HepG2 (cell line): Measurements from ENCODE around the gene SUSD4. TPM values are rescaled to one million over a fixed set of nuclear protein-coding genes. Genes with fewer than 3 reads are reported as not detected.

ENCODE experiments used
- ATAC-seq: fragments of 200-7000 bp; cut with Tn5 transposase; 3 replicates; pipeline ENCODE4 v1.9.1; 2020; ENCODE audit warnings: mild to moderate bottlenecking, moderate library complexity
- BruUV-seq: library from RNA; stranded (reverse); fragments of 400-500 nt; replicated peaks from 2 replicates; lab custom pipeline; 2021; lab: Mats Ljungman, UMichigan
- CTCF ChIA-PET: fragments of 300-600 bp; formaldehyde crosslinking; extraction: SDS; loops from one replicate; lab custom pipeline; 2021; ENCODE audit warnings: low total read pairs, inconsistent platforms, low intra/inter-chr PET ratio; lab: Yijun Ruan, JAX
- POLR2A ChIA-PET: fragments of 350-600 bp; sonication (Branson Sonifier 250); formaldehyde crosslinking; loops from one replicate; lab custom pipeline; 2020; ENCODE audit warnings: antibody characterized with exemption, inconsistent platforms; lab: Yijun Ruan, JAX
- DNase-seq: peaks from one replicate; pipeline ENCODE4 v3.0.0-alpha.2; 2015; ENCODE audit warnings: low spot score
- FAIRE-seq: peaks from 3 replicates; lab custom pipeline; 2011; peaks lifted over from hg19 to GRCh38; lab: Jason Lieb, UNC
- H2AFZ ChIP-seq: one replicate; pipeline ENCODE4 v1.6.1; 2011; ENCODE audit warnings: low read length, inconsistent platforms
- H3K27ac ChIP-seq: fragments of 300-600 bp; 3 replicates; pipeline ENCODE4 v1.8.0; 2011; ENCODE audit warnings: mixed run types, mild to moderate bottlenecking, mixed read lengths, low read length, inconsistent platforms; ENCODE audit not compliant: insufficient read depth; ENCODE audit errors: extremely low read length
- H3K27me3 ChIP-seq, 2 experiments: fragments of 200-600 bp in 1 of 2; 2 replicates in 1 of 2; 3 replicates in 1 of 2; pipeline versions ENCODE4 v1.6.0 to v1.8.0; 2011; ENCODE audit warnings: low read length in 2 of 2, mild to moderate bottlenecking in 2 of 2, moderate library complexity in 2 of 2, inconsistent platforms in 1 of 2; ENCODE audit not compliant: insufficient read depth in 2 of 2, control insufficient read depth in 1 of 2
- H3K36me3 ChIP-seq, 2 experiments: fragments of 200-600 bp in 1 of 2; replicated peaks in 1 of 2; 2 replicates in 1 of 2; 3 replicates in 1 of 2; pipeline versions ENCODE4 v1.5.1 to v1.8.0; 2011; ENCODE audit warnings: low read length in 2 of 2, inconsistent platforms in 1 of 2; ENCODE audit not compliant: insufficient read depth in 2 of 2, control insufficient read depth in 1 of 2
- H3K4me1 ChIP-seq: 2 replicates; pipeline ENCODE4 v1.5.1; 2012; ENCODE audit warnings: low read length, inconsistent platforms; ENCODE audit not compliant: insufficient read depth
- H3K4me2 ChIP-seq: 2 replicates; pipeline ENCODE4 v1.6.0; 2011; ENCODE audit warnings: low read depth, low read length, inconsistent platforms
- H3K4me3 ChIP-seq, 3 experiments: fragments of 200-600 bp in 1 of 3; sonication (generic), shearing (Covaris generic) in 1 of 3; replicated peaks in 1 of 3; 2 replicates each; pipeline ENCODE4 v1.5.1; 2011 to 2016; ENCODE audit warnings: low read length in 3 of 3, inconsistent platforms in 2 of 3, low read depth in 2 of 3, mild to moderate bottlenecking in 2 of 3, control low read depth in 1 of 3, mixed read lengths in 1 of 3; ENCODE audit not compliant: insufficient read depth in 1 of 3
- H3K79me2 ChIP-seq: one replicate; pipeline ENCODE4 v1.6.1; 2011; ENCODE audit warnings: low read length, inconsistent platforms; ENCODE audit not compliant: insufficient read depth
- H3K9ac ChIP-seq: 2 replicates; pipeline ENCODE4 v1.6.0; 2011; ENCODE audit warnings: mild to moderate bottlenecking, low read depth, low read length, inconsistent platforms; ENCODE audit not compliant: insufficient read depth
- H3K9me3 ChIP-seq: 2 replicates; pipeline ENCODE4 v1.5.1; 2012; ENCODE audit warnings: mild to moderate bottlenecking, low read length
- H4K20me1 ChIP-seq: 2 replicates; pipeline ENCODE4 v1.6.0; 2011; ENCODE audit warnings: inconsistent platforms, mild to moderate bottlenecking, low read length, moderate library complexity; ENCODE audit not compliant: insufficient read depth
- GPN1 ChIP-seq: sonication (generic); formaldehyde crosslinking; IDR thresholded peaks from 2 replicates; pipeline ENCODE4 v1.5.1; 2020; ENCODE audit warnings: missing genetic modification reagents, borderline replicate concordance
- HIC2 ChIP-seq: sonication (generic); formaldehyde crosslinking; IDR thresholded peaks from 2 replicates; pipeline ENCODE4 v1.9.0; 2022; ENCODE audit warnings: low read depth, missing genetic modification reagents
- NCOR1 ChIP-seq: fragments of 200-600 bp; sonication (generic); IDR thresholded peaks from 2 replicates; pipeline ENCODE4 v1.7.0; 2017; ENCODE audit warnings: antibody characterized with exemption, low read length, borderline replicate concordance
- NFYB ChIP-seq: sonication (generic); formaldehyde crosslinking; IDR thresholded peaks from 2 replicates; pipeline ENCODE4 v1.4.0; 2020; ENCODE audit warnings: missing genetic modification reagents
- POGZ ChIP-seq: sonication (generic); formaldehyde crosslinking; IDR thresholded peaks from 2 replicates; pipeline ENCODE4 v1.4.0; 2020; ENCODE audit warnings: mild to moderate bottlenecking, missing genetic modification reagents
- POLR2AphosphoS5 ChIP-seq: IDR thresholded peaks from 2 replicates; pipeline ENCODE4 v1.6.1; 2012; ENCODE audit warnings: low read depth, low read length
- ZNF274 ChIP-seq: sonication (generic); formaldehyde crosslinking; IDR thresholded peaks from 2 replicates; pipeline ENCODE4 v1.5.1; 2020; ENCODE audit warnings: mild to moderate bottlenecking, missing genetic modification reagents
- ZNF383 ChIP-seq: sonication (generic); formaldehyde crosslinking; IDR thresholded peaks from 2 replicates; pipeline ENCODE4 v1.4.0; 2020; ENCODE audit warnings: missing genetic modification reagents, mild to moderate bottlenecking, borderline replicate concordance
- ZNF644 ChIP-seq: IDR thresholded peaks from 2 replicates; pipeline ENCODE4 v1.6.1; 2016; ENCODE audit warnings: low read depth
- ZNF772 ChIP-seq: sonication (generic); formaldehyde crosslinking; IDR thresholded peaks from 2 replicates; pipeline ENCODE4 v1.5.0; 2020; ENCODE audit warnings: mild to moderate bottlenecking, missing genetic modification reagents
- ZNF780A ChIP-seq: sonication (generic); formaldehyde crosslinking; IDR thresholded peaks from 2 replicates; pipeline ENCODE4 v1.8.0; 2022; ENCODE audit warnings: mild to moderate bottlenecking, missing genetic modification reagents, moderate library complexity
- ZNF816 ChIP-seq: sonication (generic); formaldehyde crosslinking; IDR thresholded peaks from 2 replicates; pipeline ENCODE4 v1.8.0; 2022; ENCODE audit warnings: missing genetic modification reagents, mild to moderate bottlenecking, borderline replicate concordance
- in situ Hi-C: cut with HindIII; loops from 2 replicates; pipeline ENCODE4 v1.10.0; 2017; ENCODE audit warnings: low pct_unique_long_range_greater_than_20kb; ENCODE audit not compliant: extremely low pct_ligation_motif_present
- intact Hi-C: fragments of 100-400 bp; cut with micrococcal nuclease; formaldehyde crosslinking; loops from one replicate; pipeline ENCODE4 v1.10.0; 2022; ENCODE audit not compliant: unreplicated experiment
- polyA plus RNA-seq, 8 experiments: library from polyadenylated mRNA; depleted of rRNA in 3 of 8; stranded (reverse) in 7 of 8; unstranded in 1 of 8; fragments of >200 nt; fragmentation: Illumina TruSeq in 4 of 8; extraction: Trizol in 4 of 8; gene quantifications; 2 replicates each; pipeline versions ENCODE4 v1.2.1 to v1.2.3, GENCODE V29; 2011 to 2016; ENCODE audit warnings: low read depth in 4 of 8, missing spikeins in 1 of 8, mixed read lengths in 1 of 8; ENCODE audit not compliant: insufficient read depth in 1 of 8
- total RNA-seq, 5 experiments: library from RNA; depleted of rRNA; stranded (reverse); fragments of >200 nt; fragmentation: Illumina TruSeq; extraction: Trizol; gene quantifications; 2 replicates each; pipeline ENCODE4 v1.2.3, GENCODE V29; 2016; ENCODE audit warnings: low read depth in 1 of 5

Gene SUSD4
- total and polyA plus RNA-seq, 2 of the 13 experiments (the other 11 are each of a cell fraction or from before 2014, with no cell fraction given), result not detected

GRCh38 chr1:223411309-223411708, 47.3 kb upstream of the SUSD4 start (continued):
- TF ChIP-seq HIC2 (CRISPR knock-in tag), result no peak
- TF ChIP-seq, all 625 proteins: peak for 0

GRCh38 chr1:223410036-223410435, 46.1 kb upstream of the SUSD4 start:
- TF ChIP-seq ZNF383 (CRISPR knock-in tag) (no peak), ZNF816 (CRISPR knock-in tag) (no peak), POLR2AphosphoS5 (no peak), GPN1 (CRISPR knock-in tag) (no peak), ZNF274 (CRISPR knock-in tag) (no peak), ZNF780A (CRISPR knock-in tag) (no peak), NCOR1 (no peak), ZNF772 (no peak), POGZ (CRISPR knock-in tag) (no peak), NFYB (CRISPR knock-in tag) (no peak), ZNF644 (CRISPR knock-in tag) (no peak)
- H2AFZ ChIP-seq, result no peak overlapping the region
- no peaks in the 10 kb centered on the region for H3K27me3 ChIP-seq
- in situ Hi-C loops (no loop called here), intact Hi-C loops (no loop called here)
- BruUV-seq, result no TSS peak
- H3K79me2 ChIP-seq, result no peaks in the 10 kb centered on the region
- ChIA-PET CTCF (no interaction called here), POLR2A (no interaction called here)
- no peaks in the 10 kb centered on the region for H3K36me3 ChIP-seq
- ATAC-seq, result no peak
- no peak overlapping the region for H3K4me2 ChIP-seq
- H3K9ac ChIP-seq, result no peak overlapping the region
- no peak overlapping the region for H3K4me3 ChIP-seq
- no peak overlapping the region for H3K27ac ChIP-seq
- DNase-seq, result no peak
- no peaks in the 10 kb centered on the region for H3K4me1 ChIP-seq
- no peaks in the 10 kb centered on the region for H4K20me1 ChIP-seq
- FAIRE-seq, result no peak
- H3K9me3 ChIP-seq, result no peaks in the 10 kb centered on the region
